GM23338 (cell line): ENCODE measurements around the gene MAT2A. TPM values are rescaled to one million over a fixed set of nuclear protein-coding genes. Genes with fewer than 3 reads are reported as not detected.

Experiments
- ATAC-seq: fragments of 200-7000 bp; cut with Tn5 transposase; 3 replicates; pipeline ENCODE4 v1.9.1; 2020
- DNase-seq: peaks from one replicate; pipeline ENCODE4 v3.0.0-alpha.2; 2015; ENCODE audit warnings: low spot score
- H2AFZ ChIP-seq: fragments of 200-600 bp; sonication (generic); 2 replicates; pipeline ENCODE4 v1.8.0; 2016; ENCODE audit warnings: antibody characterized with exemption, mild to moderate bottlenecking, moderate library complexity
- H3F3A ChIP-seq: fragments of 200-600 bp; sonication (generic); replicated peaks from 2 replicates; pipeline ENCODE4 v1.8.0; 2017; ENCODE audit warnings: antibody characterized with exemption, mixed run types, low read depth
- H3K27ac ChIP-seq: fragments of 200-600 bp; sonication (generic); 2 replicates; pipeline ENCODE4 v1.6.1; 2016; ENCODE audit warnings: low read depth
- H3K27me3 ChIP-seq: fragments of 200-600 bp; sonication (generic); 2 replicates; pipeline ENCODE4 v1.8.0; 2016; ENCODE audit warnings: mild to moderate bottlenecking, mixed run types, moderate library complexity; ENCODE audit not compliant: insufficient read depth
- H3K36me3 ChIP-seq: fragments of 200-600 bp; sonication (generic); 2 replicates; pipeline ENCODE4 v1.8.0; 2016; ENCODE audit warnings: mild to moderate bottlenecking; ENCODE audit not compliant: insufficient read depth
- H3K4me1 ChIP-seq: fragments of 200-600 bp; sonication (generic); 2 replicates; pipeline ENCODE4 v1.8.0; 2016; ENCODE audit warnings: mild to moderate bottlenecking, moderate library complexity; ENCODE audit not compliant: insufficient read depth
- H3K4me2 ChIP-seq: fragments of 200-600 bp; sonication (generic); 2 replicates; pipeline ENCODE4 v1.7.1; 2017; ENCODE audit warnings: mixed run types
- H3K4me3 ChIP-seq: fragments of 200-600 bp; sonication (generic); 2 replicates; pipeline ENCODE4 v1.6.1; 2016; ENCODE audit warnings: mixed run types
- H3K79me2 ChIP-seq: fragments of 200-600 bp; sonication (generic); replicated peaks from 2 replicates; pipeline ENCODE4 v1.8.0; 2017; ENCODE audit warnings: mild to moderate bottlenecking; ENCODE audit not compliant: insufficient read depth
- H3K9me2 ChIP-seq: fragments of 200-600 bp; sonication (generic); 2 replicates; pipeline ENCODE4 v1.8.0; 2017; ENCODE audit not compliant: insufficient read depth
- H4K20me1 ChIP-seq: fragments of 200-600 bp; sonication (generic); replicated peaks from 2 replicates; pipeline ENCODE4 v1.8.0; 2017; ENCODE audit warnings: mild to moderate bottlenecking; ENCODE audit not compliant: insufficient read depth
- H3K27ac Mint-ChIP-seq: 2 replicates; pipeline ENCODE4 v1.8.0; 2020; ENCODE audit warnings: inconsistent platforms, mild to moderate bottlenecking, moderate library complexity, mixed read lengths
- H3K27me3 Mint-ChIP-seq: 3 replicates; pipeline ENCODE4 v1.8.0; 2022; ENCODE audit warnings: low read depth, mild to moderate bottlenecking, moderate library complexity, mixed read lengths, inconsistent platforms; ENCODE audit not compliant: insufficient read depth, poor library complexity
- H3K36me3 Mint-ChIP-seq: 3 replicates; pipeline ENCODE4 v1.8.0; 2021; ENCODE audit warnings: low read depth, mild to moderate bottlenecking, inconsistent platforms, moderate library complexity, mixed read lengths
- H3K4me1 Mint-ChIP-seq: 3 replicates; pipeline ENCODE4 v1.8.0; 2020; ENCODE audit warnings: mild to moderate bottlenecking, inconsistent platforms, mixed read lengths
- H3K4me3 Mint-ChIP-seq: 3 replicates; pipeline ENCODE4 v1.8.0; 2021; ENCODE audit warnings: moderate library complexity, mild to moderate bottlenecking, inconsistent platforms, mixed read lengths
- H3K9me3 Mint-ChIP-seq: 3 replicates; pipeline ENCODE4 v1.8.0; 2020; ENCODE audit warnings: moderate library complexity, mild to moderate bottlenecking, inconsistent platforms, mixed read lengths
- CREB1 ChIP-seq: fragments of 250-450 bp; sonication (Bioruptor Pico); IDR thresholded peaks from 2 replicates; pipeline ENCODE4 v1.5.0; 2020; ENCODE audit warnings: low read depth, mild to moderate bottlenecking, moderate library complexity
- CTCF ChIP-seq, 2 experiments: fragments of 200-600 bp in 1 of 2; sonication (generic) in 1 of 2; conservative IDR thresholded peaks; 2 replicates each; pipeline versions ENCODE4 v1.5.1 to v1.6.1; 2016 to 2017; ENCODE audit warnings: antibody characterized with exemption in 2 of 2, low read depth in 2 of 2, mild to moderate bottlenecking in 2 of 2, moderate library complexity in 1 of 2
- ETS1 ChIP-seq: IDR thresholded peaks from 2 replicates; pipeline ENCODE4 v1.6.1; 2016; ENCODE audit warnings: antibody characterized with exemption
- EZH2 ChIP-seq: fragments of 200-600 bp; sonication (generic); IDR thresholded peaks from one replicate; pipeline ENCODE4 v1.8.0; 2017; ENCODE audit warnings: antibody characterized with exemption, mild to moderate bottlenecking, low read depth; ENCODE audit not compliant: unreplicated experiment
- EZH2phosphoT487 ChIP-seq: fragments of 200-600 bp; sonication (generic); IDR thresholded peaks from one replicate; pipeline ENCODE4 v1.8.1; 2018; ENCODE audit warnings: antibody characterized with exemption; ENCODE audit not compliant: unreplicated experiment
- JUNB ChIP-seq: IDR thresholded peaks from one replicate; pipeline ENCODE4 v1.6.1; 2016; ENCODE audit warnings: antibody characterized with exemption; ENCODE audit not compliant: unreplicated experiment
- POLR2AphosphoS5 ChIP-seq: IDR thresholded peaks from 2 replicates; pipeline ENCODE4 v1.6.1; 2016; ENCODE audit warnings: antibody characterized with exemption, low read depth
- REST ChIP-seq: IDR thresholded peaks from one replicate; pipeline ENCODE4 v1.6.1; 2018; ENCODE audit warnings: antibody characterized with exemption; ENCODE audit not compliant: unreplicated experiment
- STAT1 ChIP-seq: IDR thresholded peaks from one replicate; pipeline ENCODE4 v1.6.1; 2016; ENCODE audit warnings: antibody characterized with exemption; ENCODE audit not compliant: unreplicated experiment
- ZNF114 ChIP-seq: fragments of 250-450 bp; sonication (Bioruptor Pico); IDR thresholded peaks from 2 replicates; pipeline ENCODE4 v1.5.0; 2020; ENCODE audit warnings: mild to moderate bottlenecking, moderate library complexity
- ZNF462 ChIP-seq: fragments of 250-450 bp; sonication (Bioruptor Pico); IDR thresholded peaks from 2 replicates; pipeline ENCODE4 v1.5.0; 2020; ENCODE audit warnings: mild to moderate bottlenecking, moderate library complexity
- polyA plus RNA-seq: library from polyadenylated mRNA; unstranded; fragments of >200 nt; fragmentation: Nextera tagmentation; extraction: Ambion mirVana; gene quantifications from 2 replicates; pipeline ENCODE4 v1.2.1, GENCODE V29; 2016
- total RNA-seq: library from RNA; depleted of rRNA; stranded (reverse); fragments of >200 nt; shearing (Covaris generic); gene quantifications from 2 replicates; pipeline ENCODE4 v1.2.3, GENCODE V29; 2014

MAT2A gene
- total and polyA plus RNA-seq, 2 experiments from 2014 or later: 105 to 232 TPM

GRCh38 chr2:85536479-85536878 is 2.5 kb upstream of the MAT2A start:
- Mint-ChIP-seq H3K36me3 (peaks cover 28% of the 10 kb centered on the region), H3K4me3 (peak overlapping the region; percentile 32; the same call in 2 of the 3 replicates), H3K27me3 (peaks cover 16% of the 10 kb centered on the region), H3K9me3 (peaks cover 3% of the 10 kb centered on the region; the same call in 2 of the 3 replicates), H3K4me1 (peaks cover 23% of the 10 kb centered on the region), H3K27ac (no peak overlapping the region)
- Histone ChIP-seq H3K27me3 (no peaks in the 10 kb centered on the region), H3K9me2 (no peaks in the 10 kb centered on the region), H3F3A (peaks cover 18% of the 10 kb centered on the region), H3K4me2 (no peak overlapping the region), H3K4me3 (no peak overlapping the region), H2AFZ (no peak overlapping the region), H3K36me3 (peaks cover 17% of the 10 kb centered on the region), H4K20me1 (peaks cover 19% of the 10 kb centered on the region), H3K27ac (no peak overlapping the region), H3K79me2 (peaks cover 34% of the 10 kb centered on the region), H3K4me1 (peaks cover 17% of the 10 kb centered on the region)
- ATAC-seq (no peak), DNase-seq (no peak)
- TF ChIP-seq ETS1 (no peak), EZH2phosphoT487 (no peak), CTCF (conservative IDR thresholded peaks at IDR 0.05; ENCODE audit: low read depth in 2 of 2) (no peak), JUNB (no peak), CREB1 (CRISPR knock-in tag) (no peak), EZH2 (no peak), ZNF462 (CRISPR knock-in tag) (no peak), ZNF114 (CRISPR knock-in tag) (no peak), POLR2AphosphoS5 (no peak), STAT1 (no peak), REST (no peak)
